ENCODE data around the gene KIF3A. TPM values are rescaled to one million over a fixed set of nuclear protein-coding genes. Genes with fewer than 3 reads are reported as not detected.

Gene KIF3A
- polyA plus RNA-seq (2012; ENCODE audit: low read depth, missing spikeins), result 8.6 TPM

- TF ChIP-seq POLR2A (IDR thresholded peaks at IDR 0.05; ENCODE audit: low read depth, low read length) (peak; percentile 69), SPI1 (IDR thresholded peaks at IDR 0.05; ENCODE audit: low read depth, low read length) (no peak), TAF1 (IDR thresholded peaks at IDR 0.05; ENCODE audit: low read depth, low read length) (peak; percentile 63), POLR2AphosphoS5 (IDR thresholded peaks at IDR 0.05; ENCODE audit: low read depth, low read length) (peak; percentile 79), POU2F2 (IDR thresholded peaks at IDR 0.05; ENCODE audit: low read depth, low read length) (peak; percentile 31; the same call in 1 of the 2 replicates), PAX5 (IDR thresholded peaks at IDR 0.05; ENCODE audit: insufficient read depth, low read length, severe bottlenecking) (peak; percentile 13)
- FAIRE-seq (peak; percentile 99), DNase-seq (ENCODE audit: insufficient read length, low spot score) (peak; percentile 97)
These were observed at the start of gene KIF3A for GRCh38 chr5:132736853-132737833. Gene KIF3A (minus strand): TSS chr5:132737546. CDS start chr5:132737419, 127 bp downstream.

- FAIRE-seq (no peak), DNase-seq (ENCODE audit: insufficient read length, low spot score) (no peak)
- TF ChIP-seq TAF1 (IDR thresholded peaks at IDR 0.05; ENCODE audit: low read depth, low read length), result no peak
- TF ChIP-seq SPI1 (IDR thresholded peaks at IDR 0.05; ENCODE audit: low read depth, low read length), result no peak
- TF ChIP-seq POLR2AphosphoS5 (IDR thresholded peaks at IDR 0.05; ENCODE audit: low read depth, low read length), result no peak
- TF ChIP-seq PAX5 (IDR thresholded peaks at IDR 0.05; ENCODE audit: insufficient read depth, low read length, severe bottlenecking), result no peak
- no peak for TF ChIP-seq POU2F2 (IDR thresholded peaks at IDR 0.05; ENCODE audit: low read depth, low read length)
- TF ChIP-seq POLR2A (IDR thresholded peaks at IDR 0.05; ENCODE audit: low read depth, low read length), result no peak
These were observed 49.7 kb upstream of the KIF3A start for GRCh38 chr5:132787076-132787475.

DNA sequence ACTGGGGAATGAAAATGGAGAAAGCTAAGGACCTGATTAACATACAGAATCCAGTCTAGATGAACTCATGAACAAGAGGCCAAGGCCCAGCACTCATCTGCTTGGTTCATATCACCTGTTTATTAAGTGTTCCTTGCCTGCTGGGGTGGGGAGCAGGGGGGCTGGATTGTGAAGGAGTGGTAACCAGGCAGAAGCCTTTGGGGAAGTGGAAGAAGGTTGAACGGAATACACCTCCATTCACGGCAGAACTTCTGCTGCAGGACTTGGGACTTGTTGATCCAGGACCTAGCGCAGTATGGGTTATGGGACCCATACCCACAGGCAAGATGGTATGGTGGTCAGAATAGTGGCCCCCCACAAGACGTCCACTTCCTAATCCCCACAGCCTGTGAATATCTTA, 48.5 kb upstream of the KIF3A start:
- no peak for TF ChIP-seq PAX5 (IDR thresholded peaks at IDR 0.05; ENCODE audit: insufficient read depth, low read length, severe bottlenecking)
- no peak for TF ChIP-seq SPI1 (IDR thresholded peaks at IDR 0.05; ENCODE audit: low read depth, low read length)
- TF ChIP-seq POLR2AphosphoS5 (IDR thresholded peaks at IDR 0.05; ENCODE audit: low read depth, low read length), result no peak
- no peak for DNase-seq (ENCODE audit: insufficient read length, low spot score)
- FAIRE-seq, result no peak

- no peak for TF ChIP-seq POU2F2 (IDR thresholded peaks at IDR 0.05; ENCODE audit: low read depth, low read length)
- TF ChIP-seq POLR2AphosphoS5 (IDR thresholded peaks at IDR 0.05; ENCODE audit: low read depth, low read length), result no peak
- no peak for TF ChIP-seq POLR2A (IDR thresholded peaks at IDR 0.05; ENCODE audit: low read depth, low read length)
- no peak for TF ChIP-seq PAX5 (IDR thresholded peaks at IDR 0.05; ENCODE audit: insufficient read depth, low read length, severe bottlenecking)
- TF ChIP-seq TAF1 (IDR thresholded peaks at IDR 0.05; ENCODE audit: low read depth, low read length), result no peak
- no peak for TF ChIP-seq SPI1 (IDR thresholded peaks at IDR 0.05; ENCODE audit: low read depth, low read length)
- DNase-seq (ENCODE audit: insufficient read length, low spot score) (no peak), FAIRE-seq (no peak)
These were observed 48.0 kb upstream of the KIF3A start for GRCh38 chr5:132785365-132785764.

DNA sequence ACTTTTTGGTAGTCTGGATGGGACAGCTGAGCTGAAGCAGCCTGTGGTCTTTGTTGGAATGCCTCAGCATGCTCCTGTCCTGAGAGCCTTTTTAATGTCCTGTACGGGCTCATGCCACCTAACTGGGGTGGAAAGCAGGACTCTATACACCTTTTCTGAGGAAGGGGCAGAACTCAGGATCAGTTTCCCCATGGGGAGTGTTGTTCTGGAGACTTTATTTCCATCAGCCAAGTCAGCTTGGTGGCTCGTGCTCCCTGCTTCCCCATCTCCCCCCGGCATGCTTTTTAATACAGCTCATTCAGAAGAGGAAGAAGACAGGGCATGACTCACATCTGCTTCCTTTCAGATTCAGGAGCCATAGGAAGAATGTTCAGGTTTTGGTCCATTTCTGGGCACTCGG, 44.8 kb upstream of the KIF3A start:
- no peak for TF ChIP-seq TAF1 (IDR thresholded peaks at IDR 0.05; ENCODE audit: low read depth, low read length)
- no peak for TF ChIP-seq SPI1 (IDR thresholded peaks at IDR 0.05; ENCODE audit: low read depth, low read length)
- TF ChIP-seq POLR2AphosphoS5 (IDR thresholded peaks at IDR 0.05; ENCODE audit: low read depth, low read length), result no peak
- no peak for TF ChIP-seq PAX5 (IDR thresholded peaks at IDR 0.05; ENCODE audit: insufficient read depth, low read length, severe bottlenecking)
- TF ChIP-seq POU2F2 (IDR thresholded peaks at IDR 0.05; ENCODE audit: low read depth, low read length), result no peak
- no peak for TF ChIP-seq POLR2A (IDR thresholded peaks at IDR 0.05; ENCODE audit: low read depth, low read length)
- FAIRE-seq (no peak), DNase-seq (ENCODE audit: insufficient read length, low spot score) (no peak)

- TF ChIP-seq SPI1 (IDR thresholded peaks at IDR 0.05; ENCODE audit: low read depth, low read length), result no peak
- TF ChIP-seq PAX5 (IDR thresholded peaks at IDR 0.05; ENCODE audit: insufficient read depth, low read length, severe bottlenecking), result no peak
- TF ChIP-seq POLR2A (IDR thresholded peaks at IDR 0.05; ENCODE audit: low read depth, low read length), result no peak
- no peak for TF ChIP-seq POLR2AphosphoS5 (IDR thresholded peaks at IDR 0.05; ENCODE audit: low read depth, low read length)
- no peak for TF ChIP-seq TAF1 (IDR thresholded peaks at IDR 0.05; ENCODE audit: low read depth, low read length)
- no peak for TF ChIP-seq POU2F2 (IDR thresholded peaks at IDR 0.05; ENCODE audit: low read depth, low read length)
- FAIRE-seq (no peak), DNase-seq (ENCODE audit: insufficient read length, low spot score) (no peak)
These were observed 43.7 kb upstream of the KIF3A start for GRCh38 chr5:132781029-132781428.

DNA sequence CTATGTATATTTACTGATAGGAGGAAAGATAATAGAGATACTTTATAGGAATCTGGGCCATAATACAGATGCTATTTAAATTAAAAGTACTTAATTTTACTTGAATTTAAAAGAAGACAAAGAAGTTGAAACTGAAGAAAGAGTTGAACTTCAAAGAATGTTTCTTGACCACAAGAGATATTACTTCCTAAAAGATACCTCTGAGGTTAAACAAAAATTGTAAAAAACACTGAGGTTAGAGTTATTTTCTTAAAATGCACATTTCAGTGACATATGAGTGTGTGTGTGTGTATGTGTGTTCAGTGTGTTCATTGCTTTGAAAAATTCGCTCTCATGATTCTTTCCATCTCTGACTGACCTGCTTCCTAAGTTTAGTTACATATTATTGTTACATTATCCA, 43.2 kb upstream of the KIF3A start:
- FAIRE-seq (no peak), DNase-seq (ENCODE audit: insufficient read length, low spot score) (no peak)
- TF ChIP-seq POU2F2 (IDR thresholded peaks at IDR 0.05; ENCODE audit: low read depth, low read length), result no peak
- TF ChIP-seq TAF1 (IDR thresholded peaks at IDR 0.05; ENCODE audit: low read depth, low read length), result no peak
- TF ChIP-seq POLR2AphosphoS5 (IDR thresholded peaks at IDR 0.05; ENCODE audit: low read depth, low read length), result no peak
- no peak for TF ChIP-seq POLR2A (IDR thresholded peaks at IDR 0.05; ENCODE audit: low read depth, low read length)
- TF ChIP-seq SPI1 (IDR thresholded peaks at IDR 0.05; ENCODE audit: low read depth, low read length), result no peak
- no peak for TF ChIP-seq PAX5 (IDR thresholded peaks at IDR 0.05; ENCODE audit: insufficient read depth, low read length, severe bottlenecking)

GRCh38 chr5:132779961-132780360, 42.6 kb upstream of the KIF3A start:
- FAIRE-seq (no peak), DNase-seq (ENCODE audit: insufficient read length, low spot score) (no peak)
- TF ChIP-seq SPI1 (IDR thresholded peaks at IDR 0.05; ENCODE audit: low read depth, low read length) (no peak), PAX5 (IDR thresholded peaks at IDR 0.05; ENCODE audit: insufficient read depth, low read length, severe bottlenecking) (no peak), POLR2A (IDR thresholded peaks at IDR 0.05; ENCODE audit: low read depth, low read length) (no peak), POU2F2 (IDR thresholded peaks at IDR 0.05; ENCODE audit: low read depth, low read length) (no peak), TAF1 (IDR thresholded peaks at IDR 0.05; ENCODE audit: low read depth, low read length) (no peak), POLR2AphosphoS5 (IDR thresholded peaks at IDR 0.05; ENCODE audit: low read depth, low read length) (no peak)

DNA sequence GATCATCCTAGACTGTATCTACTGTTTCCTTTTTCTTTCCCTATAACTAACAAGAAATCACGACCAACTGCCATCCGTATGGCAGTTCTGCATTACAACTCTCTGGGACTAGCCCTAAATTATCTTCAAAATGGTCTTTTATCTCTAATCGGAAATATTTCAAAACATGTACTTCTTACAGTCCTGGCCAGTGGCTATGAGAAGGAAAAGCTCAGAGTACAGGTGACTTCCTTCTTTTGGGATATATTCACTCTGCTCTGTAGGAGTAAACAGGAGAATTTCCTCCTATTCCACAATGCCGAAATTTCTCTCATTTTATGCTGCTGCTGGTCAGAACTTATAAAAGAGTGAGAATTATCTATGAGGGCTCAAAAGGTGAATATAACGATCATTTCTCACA, 41.5 kb upstream of the KIF3A start:
- no peak for FAIRE-seq
- TF ChIP-seq SPI1 (IDR thresholded peaks at IDR 0.05; ENCODE audit: low read depth, low read length) (no peak), TAF1 (IDR thresholded peaks at IDR 0.05; ENCODE audit: low read depth, low read length) (no peak), POLR2A (IDR thresholded peaks at IDR 0.05; ENCODE audit: low read depth, low read length) (no peak), POU2F2 (IDR thresholded peaks at IDR 0.05; ENCODE audit: low read depth, low read length) (no peak), POLR2AphosphoS5 (IDR thresholded peaks at IDR 0.05; ENCODE audit: low read depth, low read length) (no peak), PAX5 (IDR thresholded peaks at IDR 0.05; ENCODE audit: insufficient read depth, low read length, severe bottlenecking) (no peak)
- DNase-seq (ENCODE audit: insufficient read length, low spot score), result no peak
